Measurements from ENCODE around the gene WLS.

- TF ChIP-seq POLR2A (IDR thresholded peaks at IDR 0.05) (no peak), CTCF (IDR thresholded peaks at IDR 0.05) (no peak)
Observed at GRCh38 chr1:68136187-68136586, 96.1 kb downstream of the WLS start.

All from vagina (tissue), 2 donors.